CD4-positive, CD25-positive, alpha-beta regulatory T cell (primary cell): ENCODE results near the gene ADGRB3. TPM values are rescaled to one million over a fixed set of nuclear protein-coding genes. Genes with fewer than 3 reads are reported as not detected.

ENCODE experiments used
- ATAC-seq, 2 donors: fragments of 150-1000 bp; cut with Tn5 transposase; one replicate each; pipeline ENCODE4 v1.10.0; 2021; ENCODE audit warnings: low read depth in 2 of 2, moderate number of reproducible peaks in 2 of 2, moderate library complexity in 1 of 2
- DNase-seq, 3 donors: peaks; one replicate each; pipeline versions ENCODE4 v3.0.0 to v3.0.0-alpha.2; 2012 to 2022; ENCODE audit warnings: mixed read lengths in 1 of 3
- H3K27ac ChIP-seq: one replicate; pipeline ENCODE4 v1.7.0; 2013; ENCODE audit warnings: mild to moderate bottlenecking, low read length; ENCODE audit not compliant: insufficient read depth, poor library complexity, severe bottlenecking
- H3K27me3 ChIP-seq: one replicate; pipeline ENCODE4 v1.7.0; 2013; ENCODE audit warnings: low read length; ENCODE audit not compliant: control insufficient read depth, insufficient read depth
- H3K36me3 ChIP-seq: one replicate; pipeline ENCODE4 v1.7.0; 2013; ENCODE audit warnings: mild to moderate bottlenecking, low read length, moderate library complexity; ENCODE audit not compliant: control insufficient read depth, insufficient read depth
- H3K4me1 ChIP-seq: 2 replicates; pipeline ENCODE4 v1.7.0; 2013; ENCODE audit warnings: mild to moderate bottlenecking, low read length; ENCODE audit not compliant: insufficient read depth, control insufficient read depth, poor library complexity, severe bottlenecking
- H3K4me3 ChIP-seq: one replicate; pipeline ENCODE4 v1.7.0; 2013; ENCODE audit warnings: low read depth, mild to moderate bottlenecking, low read length, moderate library complexity
- H3K9me3 ChIP-seq, 2 experiments: 1 replicate in 1 of 2; 2 replicates in 1 of 2; pipeline ENCODE4 v1.7.0; 2013; ENCODE audit warnings: low read length in 2 of 2, mild to moderate bottlenecking in 1 of 2, moderate library complexity in 1 of 2; ENCODE audit not compliant: control insufficient read depth in 2 of 2
- H3K27ac Mint-ChIP-seq, 3 donors: one replicate each; pipeline ENCODE4 v1.8.0; 2020 to 2022; ENCODE audit warnings: mild to moderate bottlenecking in 3 of 3, mixed read lengths in 3 of 3, moderate library complexity in 2 of 3
- H3K27me3 Mint-ChIP-seq: one replicate; pipeline ENCODE4 v1.8.0; 2022; ENCODE audit warnings: mild to moderate bottlenecking, mixed read lengths
- H3K36me3 Mint-ChIP-seq: one replicate; pipeline ENCODE4 v1.8.0; 2020; ENCODE audit warnings: mixed read lengths
- H3K4me1 Mint-ChIP-seq, 4 donors: one replicate each; pipeline ENCODE4 v1.8.0; 2020 to 2022; ENCODE audit warnings: mixed read lengths in 4 of 4, mild to moderate bottlenecking in 1 of 4
- H3K4me3 Mint-ChIP-seq, 4 donors: one replicate each; pipeline ENCODE4 v1.8.0; 2020 to 2022; ENCODE audit warnings: mild to moderate bottlenecking in 4 of 4, mixed read lengths in 4 of 4, moderate library complexity in 3 of 4
- H3K9me3 Mint-ChIP-seq, 7 donors: one replicate each; pipeline ENCODE4 v1.8.0; 2020 to 2022; ENCODE audit warnings: mixed read lengths in 7 of 7, mild to moderate bottlenecking in 3 of 7, moderate library complexity in 2 of 7
- polyA plus RNA-seq, 4 donors: library from polyadenylated mRNA; unstranded; fragments of 300-500 nt; fragmentation: Illumina TruSeq; gene quantifications; one replicate each; pipeline ENCODE4 v1.2.3, GENCODE V29; 2021
- total RNA-seq: library from RNA; stranded (reverse); gene quantifications from one replicate; pipeline ENCODE4 v1.2.3, GENCODE V29; 2022

Gene ADGRB3
- total and polyA plus RNA-seq, 5 donors from 2014 or later, result not detected

DNA sequence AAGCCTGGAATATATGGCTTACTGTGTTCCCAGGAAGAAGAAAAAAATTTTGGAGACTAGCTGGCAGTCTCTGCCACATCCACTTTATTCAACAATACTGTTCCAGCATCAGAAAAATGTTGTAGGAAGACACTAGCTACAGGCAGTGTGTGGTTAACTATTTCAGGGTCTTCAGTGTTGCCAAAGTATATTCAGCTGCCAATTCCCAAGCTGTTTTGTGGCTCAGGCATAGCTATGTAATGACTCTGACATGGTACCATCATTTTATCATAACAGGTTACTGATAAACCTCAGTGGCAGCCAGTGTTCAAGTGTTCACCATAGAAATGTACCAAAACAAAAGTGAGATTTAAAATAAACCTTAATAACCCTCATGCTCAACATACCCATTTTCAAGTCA, 503.1 kb downstream of the ADGRB3 start:
- Mint-ChIP-seq H3K27ac (no peak overlapping the region), H3K9me3 (peaks cover 2 to 8% (median 6%) of the 10 kb centered on the region in 7 donors), H3K4me3 (no peak overlapping the region), H3K36me3 (no peaks in the 10 kb centered on the region), H3K4me1 (no peaks in the 10 kb centered on the region), H3K27me3 (no peaks in the 10 kb centered on the region)
- no peak overlapping the region for H3K27ac ChIP-seq
- no peaks in the 10 kb centered on the region for H3K4me1 ChIP-seq
- no peak for DNase-seq
- H3K36me3 ChIP-seq, result no peaks in the 10 kb centered on the region
- ATAC-seq, result no peak
- no peak overlapping the region for H3K4me3 ChIP-seq
- H3K9me3 ChIP-seq, result no peaks in the 10 kb centered on the region
- H3K27me3 ChIP-seq, result no peaks in the 10 kb centered on the region

GRCh38 chr6:69138893-69139494, 503.9 kb downstream of the ADGRB3 start:
- no peak for ATAC-seq
- Mint-ChIP-seq H3K27ac (no peak overlapping the region), H3K36me3 (no peaks in the 10 kb centered on the region), H3K9me3 (peaks cover 2 to 6% (median 4%) of the 10 kb centered on the region in 7 donors), H3K4me1 (no peaks in the 10 kb centered on the region), H3K4me3 (no peak overlapping the region), H3K27me3 (no peaks in the 10 kb centered on the region)
- Histone ChIP-seq H3K4me3 (no peak overlapping the region), H3K27ac (no peak overlapping the region), H3K9me3 (no peaks in the 10 kb centered on the region), H3K36me3 (no peaks in the 10 kb centered on the region), H3K4me1 (no peaks in the 10 kb centered on the region), H3K27me3 (no peaks in the 10 kb centered on the region)
- DNase-seq, result no peak

GRCh38 chr6:69145062-69145461, 510.0 kb downstream of the ADGRB3 start:
- ATAC-seq (no peak), DNase-seq (no peak)
- H3K4me1 ChIP-seq, result no peaks in the 10 kb centered on the region
- no peak overlapping the region for H3K27ac Mint-ChIP-seq
- H3K9me3 ChIP-seq, result no peaks in the 10 kb centered on the region
- no peak overlapping the region for H3K4me3 ChIP-seq
- no peaks in the 10 kb centered on the region for H3K27me3 Mint-ChIP-seq
- H3K27ac ChIP-seq, result no peak overlapping the region
- H3K27me3 ChIP-seq, result no peaks in the 10 kb centered on the region
- H3K36me3 Mint-ChIP-seq, result no peaks in the 10 kb centered on the region
- peaks cover 0 to 7% (median 4%) of the 10 kb centered on the region in 7 donors for H3K9me3 Mint-ChIP-seq
- H3K36me3 ChIP-seq, result no peaks in the 10 kb centered on the region
- H3K4me1 Mint-ChIP-seq, result no peaks in the 10 kb centered on the region
- no peak overlapping the region for H3K4me3 Mint-ChIP-seq

GRCh38 chr6:69146385-69146784, 511.3 kb downstream of the ADGRB3 start:
- no peaks in the 10 kb centered on the region for H3K36me3 Mint-ChIP-seq
- no peaks in the 10 kb centered on the region for H3K27me3 Mint-ChIP-seq
- no peaks in the 10 kb centered on the region for H3K4me1 Mint-ChIP-seq
- H3K27ac Mint-ChIP-seq, result no peak overlapping the region
- ATAC-seq (no peak), DNase-seq (no peak)
- H3K9me3 Mint-ChIP-seq, result peaks cover 0 to 8% (median 3%) of the 10 kb centered on the region in 7 donors
- H3K4me3 ChIP-seq, result no peak overlapping the region
- no peaks in the 10 kb centered on the region for H3K27me3 ChIP-seq
- no peaks in the 10 kb centered on the region for H3K36me3 ChIP-seq
- H3K9me3 ChIP-seq, result no peaks in the 10 kb centered on the region
- no peaks in the 10 kb centered on the region for H3K4me1 ChIP-seq
- no peak overlapping the region for H3K27ac ChIP-seq
- no peak overlapping the region for H3K4me3 Mint-ChIP-seq

- no peak overlapping the region for H3K4me3 ChIP-seq
- Mint-ChIP-seq H3K9me3 (peaks cover 2 to 14% (median 4%) of the 10 kb centered on the region in 7 donors), H3K27ac (no peak overlapping the region), H3K36me3 (no peaks in the 10 kb centered on the region), H3K27me3 (no peaks in the 10 kb centered on the region), H3K4me1 (no peaks in the 10 kb centered on the region), H3K4me3 (no peak overlapping the region)
- no peaks in the 10 kb centered on the region for H3K36me3 ChIP-seq
- H3K27ac ChIP-seq, result no peak overlapping the region
- DNase-seq (no peak), ATAC-seq (no peak)
- no peaks in the 10 kb centered on the region for H3K4me1 ChIP-seq
- H3K9me3 ChIP-seq, result no peaks in the 10 kb centered on the region
- H3K27me3 ChIP-seq, result no peaks in the 10 kb centered on the region
Measured at GRCh38 chr6:69155467-69155866, 520.4 kb downstream of the ADGRB3 start.

- no peaks in the 10 kb centered on the region for H3K36me3 ChIP-seq
- no peaks in the 10 kb centered on the region for H3K27me3 Mint-ChIP-seq
- H3K27ac Mint-ChIP-seq, result no peak overlapping the region
- ATAC-seq (no peak), DNase-seq (no peak)
- H3K4me1 Mint-ChIP-seq, result no peaks in the 10 kb centered on the region
- no peaks in the 10 kb centered on the region for H3K36me3 Mint-ChIP-seq
- H3K4me1 ChIP-seq, result no peaks in the 10 kb centered on the region
- no peaks in the 10 kb centered on the region for H3K9me3 ChIP-seq
- no peak overlapping the region for H3K27ac ChIP-seq
- H3K9me3 Mint-ChIP-seq, result peaks cover 0 to 7% (median 1%) of the 10 kb centered on the region in 7 donors
- no peak overlapping the region for H3K4me3 Mint-ChIP-seq
- H3K4me3 ChIP-seq, result no peak overlapping the region
- no peaks in the 10 kb centered on the region for H3K27me3 ChIP-seq
Measured at GRCh38 chr6:69162811-69163210, 527.7 kb downstream of the ADGRB3 start.

DNA sequence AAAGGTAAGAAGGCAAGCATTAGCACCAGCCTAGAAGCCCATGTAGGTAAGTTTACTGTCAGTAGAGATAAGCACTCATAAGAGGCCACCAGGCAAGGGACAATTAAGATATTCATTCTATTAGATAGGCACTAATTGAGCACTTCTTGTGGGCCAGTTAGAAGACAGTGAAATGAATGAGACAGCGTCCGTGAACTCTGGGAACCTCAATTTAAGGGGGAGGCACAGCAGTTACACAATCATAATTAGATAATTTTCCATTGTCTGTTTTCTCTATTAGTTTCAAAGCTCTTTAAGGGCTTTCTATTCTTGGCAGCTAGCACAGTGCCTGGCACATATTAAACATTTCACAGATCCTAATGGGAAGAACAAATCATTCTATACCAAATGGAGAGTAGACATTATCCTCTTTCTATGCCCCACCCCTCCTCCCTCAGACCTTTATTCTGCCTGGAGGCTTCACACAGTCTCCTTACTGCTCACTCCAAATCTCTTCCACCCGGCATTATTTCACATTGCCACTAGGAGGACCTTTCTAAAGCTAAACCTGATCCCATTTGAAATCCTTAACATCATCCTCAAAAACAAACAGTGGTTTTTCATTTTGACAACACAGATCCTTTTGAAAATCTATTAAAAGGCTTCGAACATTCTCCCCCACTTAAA, 529.6 kb downstream of the ADGRB3 start:
- ATAC-seq, result no peak
- Mint-ChIP-seq H3K27me3 (no peaks in the 10 kb centered on the region), H3K36me3 (no peaks in the 10 kb centered on the region), H3K27ac (no peak overlapping the region), H3K9me3 (peaks cover 0 to 5% (median 2%) of the 10 kb centered on the region in 7 donors), H3K4me3 (no peak overlapping the region), H3K4me1 (no peaks in the 10 kb centered on the region)
- Histone ChIP-seq H3K27ac (no peak overlapping the region), H3K4me1 (no peaks in the 10 kb centered on the region), H3K27me3 (no peaks in the 10 kb centered on the region), H3K9me3 (no peaks in the 10 kb centered on the region), H3K36me3 (no peaks in the 10 kb centered on the region), H3K4me3 (no peak overlapping the region)
- DNase-seq, result no peak

DNA sequence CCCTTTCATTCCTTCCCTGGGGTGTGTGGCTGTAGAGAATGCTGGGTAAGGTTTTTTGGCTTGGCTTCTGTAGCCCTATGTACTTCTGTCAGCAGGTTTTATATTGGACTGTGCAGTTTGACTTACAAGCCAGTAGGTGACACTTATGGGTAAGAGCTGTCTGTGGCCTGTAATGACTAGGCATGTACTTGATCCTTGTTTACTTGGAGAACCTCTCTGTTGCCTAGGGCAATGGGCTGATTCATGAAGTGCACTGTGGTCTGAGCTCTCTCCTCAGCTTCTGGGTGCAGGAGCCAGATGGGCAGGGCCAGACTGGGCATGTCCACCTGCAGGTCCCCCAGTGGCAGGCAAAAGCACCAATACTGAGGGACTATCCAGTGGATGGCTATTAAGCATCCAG, 544.6 kb downstream of the ADGRB3 start:
- Mint-ChIP-seq H3K36me3 (no peaks in the 10 kb centered on the region), H3K4me3 (no peak overlapping the region), H3K4me1 (peaks cover 0 to 5% (median 0%) of the 10 kb centered on the region in 4 donors), H3K9me3 (peaks cover 0 to 19% (median 1%) of the 10 kb centered on the region in 7 donors), H3K27ac (no peak overlapping the region), H3K27me3 (no peaks in the 10 kb centered on the region)
- Histone ChIP-seq H3K27me3 (no peaks in the 10 kb centered on the region), H3K4me3 (no peak overlapping the region), H3K36me3 (no peaks in the 10 kb centered on the region), H3K4me1 (no peaks in the 10 kb centered on the region), H3K9me3 (no peaks in the 10 kb centered on the region), H3K27ac (no peak overlapping the region)
- ATAC-seq, result no peak
- DNase-seq, result no peak
